SK-N-SH (cell line): Measurements from ENCODE around the gene HERC4. TPM values are rescaled to one million over a fixed set of nuclear protein-coding genes. Genes with fewer than 3 reads are reported as not detected.

Experiments
- CTCF ChIA-PET: fragments of 300-600, 350-600 bp; formaldehyde crosslinking; extraction: SDS; loops from one replicate; lab custom pipeline; 2021; lab: Yijun Ruan, JAX
- POLR2A ChIA-PET: fragments of 350-600 bp; sonication (Branson Sonifier 250); formaldehyde crosslinking; extraction: SDS; loops from one replicate; lab custom pipeline; 2020; ENCODE audit warnings: antibody characterized with exemption, inconsistent platforms; lab: Yijun Ruan, JAX
- DNase-seq: peaks from one replicate; pipeline ENCODE4 v3.0.0; 2012
- H2AFZ ChIP-seq: fragments of 200-600 bp; sonication (generic); 2 replicates; pipeline ENCODE4 v1.8.1; 2016; ENCODE audit warnings: antibody characterized with exemption, mild to moderate bottlenecking, low read depth
- H3F3A ChIP-seq: fragments of 200-600 bp; sonication (generic); replicated peaks from 2 replicates; pipeline ENCODE3; 2016; ENCODE audit warnings: antibody characterized with exemption, mild to moderate bottlenecking; ENCODE audit not compliant: insufficient read depth
- H3K27ac ChIP-seq, 2 experiments: fragments of 200-500 bp in 1 of 2; fragments of 200-600 bp in 1 of 2; sonication (Bioruptor generic) in 1 of 2; sonication (generic), shearing (Covaris generic) in 1 of 2; 2 replicates each; pipeline versions ENCODE4 v1.5.1 to v1.6.1; 2014 to 2016; ENCODE audit warnings: low read depth in 2 of 2, inconsistent platforms in 1 of 2, low read length in 1 of 2, mild to moderate bottlenecking in 1 of 2, mixed read lengths in 1 of 2
- H3K27me3 ChIP-seq: fragments of 200-600 bp; sonication (generic), shearing (Covaris generic); 2 replicates; pipeline ENCODE4 v1.6.1; 2016; ENCODE audit warnings: mixed run types; ENCODE audit not compliant: insufficient read depth
- H3K36me3 ChIP-seq, 2 experiments: fragments of 200-500 bp in 1 of 2; fragments of 200-600 bp in 1 of 2; sonication (Bioruptor generic) in 1 of 2; sonication (generic) in 1 of 2; replicated peaks in 1 of 2; 2 replicates each; pipeline versions ENCODE3 to v1.5.1; 2014 to 2016; ENCODE audit warnings: low read length in 1 of 2, mild to moderate bottlenecking in 1 of 2; ENCODE audit not compliant: insufficient read depth in 2 of 2, control insufficient read depth in 1 of 2
- H3K4me1 ChIP-seq, 2 experiments: fragments of 200-500 bp in 1 of 2; fragments of 200-600 bp in 1 of 2; sonication (Bioruptor generic) in 1 of 2; sonication (generic), shearing (Covaris generic) in 1 of 2; 2 replicates each; pipeline versions ENCODE4 v1.5.1 to v1.6.1; 2014 to 2016; ENCODE audit warnings: low read depth in 1 of 2, low read length in 1 of 2, mixed run types in 1 of 2; ENCODE audit not compliant: insufficient read depth in 2 of 2, control insufficient read depth in 1 of 2
- H3K4me2 ChIP-seq: fragments of 200-600 bp; sonication (generic), shearing (Covaris generic); 2 replicates; pipeline ENCODE4 v1.6.1; 2017; ENCODE audit warnings: mixed run types
- H3K4me3 ChIP-seq, 2 experiments: fragments of 200-500 bp in 1 of 2; fragments of 200-600 bp in 1 of 2; sonication (Bioruptor generic) in 1 of 2; sonication (generic), shearing (Covaris generic) in 1 of 2; 2 replicates each; pipeline versions ENCODE4 v1.5.1 to v1.8.1; 2014 to 2016; ENCODE audit warnings: low read depth in 2 of 2, inconsistent platforms in 1 of 2, low read length in 1 of 2, mild to moderate bottlenecking in 1 of 2, mixed read lengths in 1 of 2, moderate library complexity in 1 of 2
- H3K79me2 ChIP-seq: fragments of 200-600 bp; sonication (generic); 2 replicates; pipeline ENCODE4 v1.8.1; 2017; ENCODE audit warnings: mild to moderate bottlenecking; ENCODE audit not compliant: insufficient read depth
- H3K9ac ChIP-seq: fragments of 200-600 bp; sonication (generic); 2 replicates; pipeline ENCODE4 v1.6.1; 2017; ENCODE audit warnings: mixed run types
- H3K9me2 ChIP-seq: fragments of 200-600 bp; sonication (generic); 2 replicates; pipeline ENCODE4 v1.6.1; 2017; ENCODE audit warnings: mixed run types
- H3K9me3 ChIP-seq: fragments of 200-600 bp; sonication (generic); 2 replicates; pipeline ENCODE4 v1.6.1; 2017; ENCODE audit warnings: mixed run types, mild to moderate bottlenecking, moderate library complexity
- H4K20me1 ChIP-seq: fragments of 200-600 bp; sonication (generic); 2 replicates; pipeline ENCODE4 v1.6.1; 2017; ENCODE audit warnings: mild to moderate bottlenecking, mixed run types; ENCODE audit not compliant: insufficient read depth
- EP300 ChIP-seq, 2 experiments: IDR thresholded peaks; 2 replicates each; pipeline versions ENCODE4 v1.4.0 to v1.6.1; 2012; ENCODE audit warnings: borderline replicate concordance in 1 of 2, low read depth in 1 of 2, low read length in 1 of 2
- EZH2phosphoT487 ChIP-seq: fragments of 200-600 bp; sonication (generic); IDR thresholded peaks from 2 replicates; pipeline ENCODE4 v1.6.1; 2017; ENCODE audit warnings: low read depth, mixed run types, mild to moderate bottlenecking, antibody characterized with exemption, moderate library complexity, borderline replicate concordance
- FOXJ3 ChIP-seq: sonication (generic); formaldehyde crosslinking; IDR thresholded peaks from 2 replicates; pipeline ENCODE4 v1.5.1; 2020; ENCODE audit warnings: mild to moderate bottlenecking, missing genetic modification reagents
- JUND ChIP-seq: IDR thresholded peaks from 2 replicates; pipeline ENCODE4 v1.4.0; 2012
- MEF2A ChIP-seq: IDR thresholded peaks from 2 replicates; pipeline ENCODE4 v1.4.0; 2012; ENCODE audit warnings: low read depth, borderline replicate concordance
- NFIC ChIP-seq: IDR thresholded peaks from 2 replicates; pipeline ENCODE4 v1.4.0; 2012; ENCODE audit warnings: borderline replicate concordance
- RAD21 ChIP-seq: IDR thresholded peaks from 2 replicates; pipeline ENCODE4 v1.6.1; 2012; ENCODE audit warnings: mild to moderate bottlenecking, low read length
- RFX5 ChIP-seq: IDR thresholded peaks from 2 replicates; pipeline ENCODE4 v1.6.1; 2012; ENCODE audit warnings: mild to moderate bottlenecking, improper control_type of control experiment, low read length
- SMC3 ChIP-seq: IDR thresholded peaks from 2 replicates; pipeline ENCODE4 v1.6.1; 2012; ENCODE audit warnings: low read depth, low read length, improper control_type of control experiment
- YY1 ChIP-seq: IDR thresholded peaks from 2 replicates; pipeline ENCODE4 v1.4.0; 2012; ENCODE audit warnings: low read depth, mild to moderate bottlenecking
- WGBS: methylation state at CpG from one replicate; pipeline ENCODE4 v1.1.6; 2017; ENCODE audit warnings: low lambda C conversion rate; 5-methylcytosine and 5-hydroxymethylcytosine counted together
- polyA plus RNA-seq, 3 experiments: library from polyadenylated mRNA; depleted of rRNA; stranded (reverse); fragments of >200 nt; gene quantifications; 2 replicates each; pipeline ENCODE4 v1.2.3, GENCODE V29; 2012
- TF ChIP-seq, protein P1 (sequence below): IDR thresholded peaks from 2 replicates; pipeline ENCODE4 v1.4.0; 2012; ENCODE audit warnings: low read depth
- TF ChIP-seq, protein P2 (sequence below): IDR thresholded peaks from 2 replicates; pipeline ENCODE4; 2012
- TF ChIP-seq, protein P3 (sequence below): fragments of 200-600 bp; sonication (generic); IDR thresholded peaks from 2 replicates; pipeline ENCODE4 v1.6.1; 2017; ENCODE audit warnings: antibody characterized with exemption, mild to moderate bottlenecking, moderate library complexity
- TF ChIP-seq, protein P4 (sequence below): fragments of 150-350 bp; IDR thresholded peaks from 2 replicates; pipeline ENCODE4 v1.6.1; 2017; ENCODE audit warnings: antibody characterized with exemption, low read length, low read depth, borderline replicate concordance
- TF ChIP-seq, protein P5 (sequence below): IDR thresholded peaks from 2 replicates; pipeline ENCODE4 v1.6.1; 2012; ENCODE audit warnings: mild to moderate bottlenecking, low read depth, low read length, moderate library complexity
- TF ChIP-seq, protein P6 (sequence below): IDR thresholded peaks from 2 replicates; pipeline ENCODE4 v1.4.0; 2012; ENCODE audit warnings: low read depth, borderline replicate concordance

HERC4 gene
- polyA plus RNA-seq, 1 of the 3 experiments (the other 2 are of a cell fraction) = 16.2 TPM

DNA sequence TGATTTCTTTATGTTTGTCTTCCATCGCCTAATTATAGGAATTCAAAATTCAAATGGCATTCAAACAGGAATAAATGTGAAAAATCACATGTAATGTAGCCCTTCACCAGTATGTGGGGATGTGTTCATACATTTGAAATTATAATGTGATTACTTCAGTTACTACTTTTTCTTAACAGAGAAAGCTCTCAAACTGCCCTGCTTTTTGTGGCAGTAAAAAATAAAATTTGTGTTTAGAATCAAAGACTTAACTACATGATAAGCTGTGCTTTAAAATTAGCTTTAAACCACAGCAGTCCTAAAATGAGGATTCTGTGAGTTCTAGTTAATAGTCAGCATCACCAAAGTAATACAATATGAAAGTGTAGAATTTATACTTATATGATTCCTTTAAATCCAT is 7.8 kb upstream of the HERC4 start:
- H4K20me1 ChIP-seq = no peaks in the 10 kb centered on the region
- ChIA-PET POLR2A (no interaction called here), CTCF (interaction anchor here (0.6 to 4.4 kb wide), 18 partner anchors 9 to 339 kb away, joined by 3 to 50 read pairs (median 4); partner anchors contain the start of gene PBLD)
- 13% methylated on average over 1 of the region's 1 CpG for WGBS
- H2AFZ ChIP-seq = peak overlapping the region; percentile 64
- peak overlapping the region in 1 of 2 experiments; percentile 55; a peak in 3 of 4 replicates for H3K27ac ChIP-seq
- no peak overlapping the region for H3K4me3 ChIP-seq
- H3K27me3 ChIP-seq = no peaks in the 10 kb centered on the region
- H3K9me2 ChIP-seq = no peaks in the 10 kb centered on the region
- peak; percentile 32 for DNase-seq
- no peaks in the 10 kb centered on the region for H3K36me3 ChIP-seq
- TF ChIP-seq NFIC = no peak
- TF ChIP-seq EZH2phosphoT487 = no peak
- no peak for TF ChIP-seq FOXJ3 (CRISPR knock-in tag)
- no peak for TF ChIP-seq RFX5
- no peak for TF ChIP-seq EP300 (IDR thresholded peaks at IDR 0.05; ENCODE audit: borderline replicate concordance in 1 of 2, low read depth in 1 of 2, low read length in 1 of 2)
- peak; percentile 66 for TF ChIP-seq SMC3
- TF ChIP-seq RAD21 = peak; percentile 79
- TF ChIP-seq JUND = no peak
- TF ChIP-seq, protein P1, sequence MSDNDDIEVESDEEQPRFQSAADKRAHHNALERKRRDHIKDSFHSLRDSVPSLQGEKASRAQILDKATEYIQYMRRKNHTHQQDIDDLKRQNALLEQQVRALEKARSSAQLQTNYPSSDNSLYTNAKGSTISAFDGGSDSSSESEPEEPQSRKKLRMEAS = peak; percentile 48; the same call in 1 of the 2 replicates
- TF ChIP-seq, protein P2, sequence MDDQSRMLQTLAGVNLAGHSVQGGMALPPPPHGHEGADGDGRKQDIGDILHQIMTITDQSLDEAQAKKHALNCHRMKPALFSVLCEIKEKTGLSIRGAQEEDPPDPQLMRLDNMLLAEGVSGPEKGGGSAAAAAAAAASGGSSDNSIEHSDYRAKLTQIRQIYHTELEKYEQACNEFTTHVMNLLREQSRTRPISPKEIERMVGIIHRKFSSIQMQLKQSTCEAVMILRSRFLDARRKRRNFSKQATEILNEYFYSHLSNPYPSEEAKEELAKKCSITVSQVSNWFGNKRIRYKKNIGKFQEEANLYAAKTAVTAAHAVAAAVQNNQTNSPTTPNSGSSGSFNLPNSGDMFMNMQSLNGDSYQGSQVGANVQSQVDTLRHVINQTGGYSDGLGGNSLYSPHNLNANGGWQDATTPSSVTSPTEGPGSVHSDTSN = no peak
- no peak for TF ChIP-seq MEF2A
- TF ChIP-seq, protein P3, sequence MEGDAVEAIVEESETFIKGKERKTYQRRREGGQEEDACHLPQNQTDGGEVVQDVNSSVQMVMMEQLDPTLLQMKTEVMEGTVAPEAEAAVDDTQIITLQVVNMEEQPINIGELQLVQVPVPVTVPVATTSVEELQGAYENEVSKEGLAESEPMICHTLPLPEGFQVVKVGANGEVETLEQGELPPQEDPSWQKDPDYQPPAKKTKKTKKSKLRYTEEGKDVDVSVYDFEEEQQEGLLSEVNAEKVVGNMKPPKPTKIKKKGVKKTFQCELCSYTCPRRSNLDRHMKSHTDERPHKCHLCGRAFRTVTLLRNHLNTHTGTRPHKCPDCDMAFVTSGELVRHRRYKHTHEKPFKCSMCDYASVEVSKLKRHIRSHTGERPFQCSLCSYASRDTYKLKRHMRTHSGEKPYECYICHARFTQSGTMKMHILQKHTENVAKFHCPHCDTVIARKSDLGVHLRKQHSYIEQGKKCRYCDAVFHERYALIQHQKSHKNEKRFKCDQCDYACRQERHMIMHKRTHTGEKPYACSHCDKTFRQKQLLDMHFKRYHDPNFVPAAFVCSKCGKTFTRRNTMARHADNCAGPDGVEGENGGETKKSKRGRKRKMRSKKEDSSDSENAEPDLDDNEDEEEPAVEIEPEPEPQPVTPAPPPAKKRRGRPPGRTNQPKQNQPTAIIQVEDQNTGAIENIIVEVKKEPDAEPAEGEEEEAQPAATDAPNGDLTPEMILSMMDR = peak; percentile 78
- TF ChIP-seq, protein P4, sequence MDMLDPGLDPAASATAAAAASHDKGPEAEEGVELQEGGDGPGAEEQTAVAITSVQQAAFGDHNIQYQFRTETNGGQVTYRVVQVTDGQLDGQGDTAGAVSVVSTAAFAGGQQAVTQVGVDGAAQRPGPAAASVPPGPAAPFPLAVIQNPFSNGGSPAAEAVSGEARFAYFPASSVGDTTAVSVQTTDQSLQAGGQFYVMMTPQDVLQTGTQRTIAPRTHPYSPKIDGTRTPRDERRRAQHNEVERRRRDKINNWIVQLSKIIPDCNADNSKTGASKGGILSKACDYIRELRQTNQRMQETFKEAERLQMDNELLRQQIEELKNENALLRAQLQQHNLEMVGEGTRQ = no peak
- no peaks in the 10 kb centered on the region for H3K79me2 ChIP-seq
- H3K4me2 ChIP-seq = no peak overlapping the region; the same call in 1 of the 2 replicates
- H3K9ac ChIP-seq = peak overlapping the region; percentile 34
- H3K9me3 ChIP-seq = no peaks in the 10 kb centered on the region
- peaks cover 10% of the 10 kb centered on the region for H3F3A ChIP-seq
- peaks cover 0 to 32% of the 10 kb centered on the region in 2 experiments; a peak in 2 of 4 replicates for H3K4me1 ChIP-seq

DNA sequence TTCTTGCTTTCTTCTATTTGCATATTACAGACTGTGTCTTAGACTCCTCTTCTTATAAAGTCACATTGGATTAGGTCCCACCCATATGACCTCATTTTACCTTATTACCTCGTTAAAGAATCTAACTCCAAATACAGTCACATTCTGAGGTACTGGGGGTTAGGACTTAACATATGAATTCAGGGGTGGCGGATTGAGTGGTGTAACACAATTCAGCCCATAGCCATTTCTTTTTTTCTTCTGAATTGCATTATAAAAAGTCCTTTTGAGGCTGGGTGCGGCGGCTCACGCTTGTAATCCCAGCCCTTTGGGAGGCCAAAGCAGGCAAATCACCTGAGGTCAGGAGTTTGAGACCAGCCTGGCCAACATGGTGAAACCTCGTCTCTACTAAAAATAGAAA is 6.8 kb upstream of the HERC4 start:
- Histone ChIP-seq H3K4me2 (no peak overlapping the region), H3F3A (peaks cover 10% of the 10 kb centered on the region), H3K9ac (no peak overlapping the region)
- TF ChIP-seq, protein P5, sequence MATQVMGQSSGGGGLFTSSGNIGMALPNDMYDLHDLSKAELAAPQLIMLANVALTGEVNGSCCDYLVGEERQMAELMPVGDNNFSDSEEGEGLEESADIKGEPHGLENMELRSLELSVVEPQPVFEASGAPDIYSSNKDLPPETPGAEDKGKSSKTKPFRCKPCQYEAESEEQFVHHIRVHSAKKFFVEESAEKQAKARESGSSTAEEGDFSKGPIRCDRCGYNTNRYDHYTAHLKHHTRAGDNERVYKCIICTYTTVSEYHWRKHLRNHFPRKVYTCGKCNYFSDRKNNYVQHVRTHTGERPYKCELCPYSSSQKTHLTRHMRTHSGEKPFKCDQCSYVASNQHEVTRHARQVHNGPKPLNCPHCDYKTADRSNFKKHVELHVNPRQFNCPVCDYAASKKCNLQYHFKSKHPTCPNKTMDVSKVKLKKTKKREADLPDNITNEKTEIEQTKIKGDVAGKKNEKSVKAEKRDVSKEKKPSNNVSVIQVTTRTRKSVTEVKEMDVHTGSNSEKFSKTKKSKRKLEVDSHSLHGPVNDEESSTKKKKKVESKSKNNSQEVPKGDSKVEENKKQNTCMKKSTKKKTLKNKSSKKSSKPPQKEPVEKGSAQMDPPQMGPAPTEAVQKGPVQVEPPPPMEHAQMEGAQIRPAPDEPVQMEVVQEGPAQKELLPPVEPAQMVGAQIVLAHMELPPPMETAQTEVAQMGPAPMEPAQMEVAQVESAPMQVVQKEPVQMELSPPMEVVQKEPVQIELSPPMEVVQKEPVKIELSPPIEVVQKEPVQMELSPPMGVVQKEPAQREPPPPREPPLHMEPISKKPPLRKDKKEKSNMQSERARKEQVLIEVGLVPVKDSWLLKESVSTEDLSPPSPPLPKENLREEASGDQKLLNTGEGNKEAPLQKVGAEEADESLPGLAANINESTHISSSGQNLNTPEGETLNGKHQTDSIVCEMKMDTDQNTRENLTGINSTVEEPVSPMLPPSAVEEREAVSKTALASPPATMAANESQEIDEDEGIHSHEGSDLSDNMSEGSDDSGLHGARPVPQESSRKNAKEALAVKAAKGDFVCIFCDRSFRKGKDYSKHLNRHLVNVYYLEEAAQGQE = no peak
- TF ChIP-seq YY1 = no peak
- TF ChIP-seq, protein P6, sequence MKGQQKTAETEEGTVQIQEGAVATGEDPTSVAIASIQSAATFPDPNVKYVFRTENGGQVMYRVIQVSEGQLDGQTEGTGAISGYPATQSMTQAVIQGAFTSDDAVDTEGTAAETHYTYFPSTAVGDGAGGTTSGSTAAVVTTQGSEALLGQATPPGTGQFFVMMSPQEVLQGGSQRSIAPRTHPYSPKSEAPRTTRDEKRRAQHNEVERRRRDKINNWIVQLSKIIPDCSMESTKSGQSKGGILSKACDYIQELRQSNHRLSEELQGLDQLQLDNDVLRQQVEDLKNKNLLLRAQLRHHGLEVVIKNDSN = no peak
- TF ChIP-seq, protein P2 = no peak
- TF ChIP-seq, all 33 proteins: peak for 0
- H3K9me3 ChIP-seq = no peaks in the 10 kb centered on the region
- H2AFZ ChIP-seq = no peak overlapping the region
- H3K27ac ChIP-seq = no peak overlapping the region
- H3K4me3 ChIP-seq = no peak overlapping the region
- no peaks in the 10 kb centered on the region for H4K20me1 ChIP-seq
- WGBS = 79% methylated on average over 6 of the region's 6 CpGs
- ChIA-PET CTCF (interaction anchor here (4.4 kb wide), 1 partner anchor 74 kb away, joined by 50 read pairs; no protein-coding TSS in a partner anchor), POLR2A (no interaction called here)
- H3K79me2 ChIP-seq = no peaks in the 10 kb centered on the region
- no peaks in the 10 kb centered on the region for H3K36me3 ChIP-seq
- DNase-seq = no peak
- no peaks in the 10 kb centered on the region for H3K9me2 ChIP-seq
- no peaks in the 10 kb centered on the region for H3K27me3 ChIP-seq
- peaks cover 0 to 23% of the 10 kb centered on the region in 2 experiments; a peak in 2 of 4 replicates for H3K4me1 ChIP-seq
